Fibroblast of lung (primary cell): Measurements from ENCODE around the gene EYS. TPM values are rescaled to one million over a fixed set of nuclear protein-coding genes. Genes with fewer than 3 reads are reported as not detected.

Source experiments
- DNase-seq, 2 donors: peaks; one replicate each; pipeline versions ENCODE4 v3.0.0 to v3.0.0-alpha.2; 2010; ENCODE audit warnings: low read depth in 2 of 2
- H2AFZ ChIP-seq: 2 replicates; pipeline ENCODE4 v1.5.1; 2012; ENCODE audit warnings: low read length, control low read depth, inconsistent platforms
- H3K27ac ChIP-seq: 2 replicates; pipeline ENCODE4 v1.5.1; 2011; ENCODE audit warnings: low read length, control low read depth; ENCODE audit not compliant: insufficient read depth
- H3K27me3 ChIP-seq: 2 replicates; pipeline ENCODE4 v1.5.1; 2011; ENCODE audit warnings: mild to moderate bottlenecking, low read length; ENCODE audit not compliant: control insufficient read depth, insufficient read depth
- H3K36me3 ChIP-seq: 2 replicates; pipeline ENCODE4 v1.5.1; 2011; ENCODE audit warnings: low read length; ENCODE audit not compliant: control insufficient read depth, insufficient read depth
- H3K4me1 ChIP-seq: 2 replicates; pipeline ENCODE4 v1.5.1; 2011; ENCODE audit warnings: low read length; ENCODE audit not compliant: control insufficient read depth, insufficient read depth; ENCODE audit errors: extremely low read depth
- H3K4me2 ChIP-seq: 2 replicates; pipeline ENCODE4 v1.5.1; 2011; ENCODE audit warnings: low read length, control low read depth; ENCODE audit not compliant: insufficient read depth; ENCODE audit errors: extremely low read depth
- H3K4me3 ChIP-seq, 4 experiments: fragments of 200-600 bp in 1 of 4; sonication (generic) in 1 of 4; replicated peaks in 1 of 4; 2 replicates each; pipeline ENCODE4 v1.5.1; 2011 to 2016; ENCODE audit warnings: low read length in 4 of 4, low read depth in 3 of 4, mild to moderate bottlenecking in 3 of 4, control low read depth in 2 of 4, inconsistent platforms in 1 of 4, mixed read lengths in 1 of 4; ENCODE audit not compliant: insufficient read depth in 1 of 4; ENCODE audit errors: control extremely low read depth in 1 of 4
- H3K79me2 ChIP-seq: 2 replicates; pipeline ENCODE4 v1.5.1; 2012; ENCODE audit warnings: mild to moderate bottlenecking, low read length, inconsistent platforms; ENCODE audit not compliant: control insufficient read depth, insufficient read depth
- H3K9ac ChIP-seq: 2 replicates; pipeline ENCODE4 v1.5.1; 2011; ENCODE audit warnings: mild to moderate bottlenecking, low read length, control low read depth; ENCODE audit not compliant: insufficient read depth
- H3K9me3 ChIP-seq: 2 replicates; pipeline ENCODE4 v1.5.1; 2012; ENCODE audit warnings: low read depth, low read length; ENCODE audit not compliant: control insufficient read depth, insufficient read depth
- H4K20me1 ChIP-seq: 2 replicates; pipeline ENCODE4 v1.5.1; 2011; ENCODE audit warnings: low read length; ENCODE audit not compliant: control insufficient read depth, insufficient read depth; ENCODE audit errors: extremely low read depth
- EZH2 ChIP-seq: IDR thresholded peaks from 2 replicates; pipeline ENCODE4 v1.5.1; 2012; ENCODE audit warnings: low read length, control low read depth, mild to moderate bottlenecking; ENCODE audit errors: missing control alignments
- polyA plus RNA-seq, 2 donors: library from polyadenylated mRNA; depleted of rRNA in 1 of 2; stranded (reverse) in 1 of 2; unstranded in 1 of 2; fragments of >200 nt; gene quantifications; 2 replicates each; pipeline ENCODE4 v1.2.1, GENCODE V29; 2011 to 2012; ENCODE audit warnings: missing spikeins in 1 of 2
- total RNA-seq: library from RNA; depleted of rRNA; stranded (reverse); fragments of >200 nt; gene quantifications from 2 replicates; pipeline ENCODE4 v1.2.1, GENCODE V29; 2014
- TF ChIP-seq, protein P1 (sequence below), 2 donors: IDR thresholded peaks in 1 of 2; conservative IDR thresholded peaks in 1 of 2; 1 replicate in 1 of 2; 2 replicates in 1 of 2; pipeline ENCODE4 v1.5.1; 2011 to 2012; ENCODE audit warnings: low read length in 2 of 2, control low read depth in 1 of 2, inconsistent platforms in 1 of 2, low read depth in 1 of 2, mild to moderate bottlenecking in 1 of 2

The EYS gene
- total and polyA plus RNA-seq, 2 donors (not counting 1 experiment from before 2014, with no cell fraction given): under 0.01 TPM; not detected in 1

GRCh38 chr6:64064919-64065318 is 1642.1 kb downstream of the EYS start:
- Histone ChIP-seq H4K20me1 (no peaks in the 10 kb centered on the region), H3K27me3 (no peaks in the 10 kb centered on the region), H2AFZ (no peak overlapping the region), H3K27ac (no peak overlapping the region), H3K4me3 (no peak overlapping the region), H3K79me2 (no peaks in the 10 kb centered on the region), H3K36me3 (no peaks in the 10 kb centered on the region), H3K4me2 (no peak overlapping the region), H3K9ac (no peak overlapping the region), H3K4me1 (no peaks in the 10 kb centered on the region), H3K9me3 (no peaks in the 10 kb centered on the region)
- DNase-seq: no peak
- TF ChIP-seq EZH2: no peak
- TF ChIP-seq, protein P1, sequence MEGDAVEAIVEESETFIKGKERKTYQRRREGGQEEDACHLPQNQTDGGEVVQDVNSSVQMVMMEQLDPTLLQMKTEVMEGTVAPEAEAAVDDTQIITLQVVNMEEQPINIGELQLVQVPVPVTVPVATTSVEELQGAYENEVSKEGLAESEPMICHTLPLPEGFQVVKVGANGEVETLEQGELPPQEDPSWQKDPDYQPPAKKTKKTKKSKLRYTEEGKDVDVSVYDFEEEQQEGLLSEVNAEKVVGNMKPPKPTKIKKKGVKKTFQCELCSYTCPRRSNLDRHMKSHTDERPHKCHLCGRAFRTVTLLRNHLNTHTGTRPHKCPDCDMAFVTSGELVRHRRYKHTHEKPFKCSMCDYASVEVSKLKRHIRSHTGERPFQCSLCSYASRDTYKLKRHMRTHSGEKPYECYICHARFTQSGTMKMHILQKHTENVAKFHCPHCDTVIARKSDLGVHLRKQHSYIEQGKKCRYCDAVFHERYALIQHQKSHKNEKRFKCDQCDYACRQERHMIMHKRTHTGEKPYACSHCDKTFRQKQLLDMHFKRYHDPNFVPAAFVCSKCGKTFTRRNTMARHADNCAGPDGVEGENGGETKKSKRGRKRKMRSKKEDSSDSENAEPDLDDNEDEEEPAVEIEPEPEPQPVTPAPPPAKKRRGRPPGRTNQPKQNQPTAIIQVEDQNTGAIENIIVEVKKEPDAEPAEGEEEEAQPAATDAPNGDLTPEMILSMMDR (conservative IDR thresholded peaks at IDR 0.05 in 1 of 2, IDR thresholded peaks at IDR 0.05 in 1 of 2; ENCODE audit: low read depth in 1 of 2, low read length in 2 of 2): no peak

- Histone ChIP-seq H3K27me3 (no peaks in the 10 kb centered on the region), H4K20me1 (no peaks in the 10 kb centered on the region), H3K4me3 (no peak overlapping the region), H2AFZ (no peak overlapping the region), H3K4me2 (no peak overlapping the region), H3K9me3 (no peaks in the 10 kb centered on the region), H3K4me1 (no peaks in the 10 kb centered on the region), H3K36me3 (no peaks in the 10 kb centered on the region), H3K27ac (no peak overlapping the region), H3K9ac (no peak overlapping the region), H3K79me2 (no peaks in the 10 kb centered on the region)
- peak; percentile 12 to 59 for DNase-seq
- no peak for TF ChIP-seq EZH2
- TF ChIP-seq, protein P1 (conservative IDR thresholded peaks at IDR 0.05 in 1 of 2, IDR thresholded peaks at IDR 0.05 in 1 of 2; ENCODE audit: low read depth in 1 of 2, low read length in 2 of 2): no peak
Observed at GRCh38 chr6:64062960-64063683, 1643.9 kb downstream of the EYS start.

DNA sequence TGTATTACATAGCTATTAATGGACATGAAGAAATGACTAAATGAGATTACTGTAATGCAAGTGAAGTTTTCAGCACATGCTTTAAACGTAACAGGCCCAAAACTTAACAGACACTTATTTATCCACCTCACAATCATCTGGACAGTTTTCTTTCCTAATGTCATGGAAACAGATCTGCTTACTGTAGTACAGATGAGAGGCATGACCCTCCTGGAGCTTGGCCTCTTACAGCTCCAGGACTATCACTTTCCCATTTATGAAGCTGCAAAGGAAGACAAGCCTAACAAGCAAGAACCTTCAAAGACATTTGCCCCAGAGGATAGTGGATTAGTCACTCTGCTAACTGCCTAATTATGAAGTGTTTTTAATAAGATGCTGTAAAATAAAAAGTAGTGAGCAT is 1652.2 kb downstream of the EYS start:
- H3K79me2 ChIP-seq: no peaks in the 10 kb centered on the region
- no peaks in the 10 kb centered on the region for H3K36me3 ChIP-seq
- no peak overlapping the region for H3K4me3 ChIP-seq
- no peak overlapping the region for H3K27ac ChIP-seq
- DNase-seq: no peak
- H3K4me1 ChIP-seq: no peaks in the 10 kb centered on the region
- H3K9ac ChIP-seq: no peak overlapping the region
- no peak for TF ChIP-seq EZH2
- TF ChIP-seq, protein P1 (conservative IDR thresholded peaks at IDR 0.05 in 1 of 2, IDR thresholded peaks at IDR 0.05 in 1 of 2; ENCODE audit: low read depth in 1 of 2, low read length in 2 of 2): no peak
- H2AFZ ChIP-seq: no peak overlapping the region
- H3K9me3 ChIP-seq: no peaks in the 10 kb centered on the region
- no peaks in the 10 kb centered on the region for H4K20me1 ChIP-seq
- no peaks in the 10 kb centered on the region for H3K27me3 ChIP-seq
- H3K4me2 ChIP-seq: no peak overlapping the region
